Activated CD8-positive, alpha-beta memory T cell treated with anti-CD3 and anti-CD28 coated beads, Interleukin-2, amount 50 U/mL, for 24 hours (primary cell): ENCODE measurements around the gene FHAD1.
A peak's percentile ranks its signal among the peaks of the same experiment; 100 is the strongest.
"Not testable (repeated sequence)": the region's sequence is repeated elsewhere in the genome, so short reads cannot be mapped to it uniquely, and the experiment has no call there.

Experiments
- DNase-seq: peaks from one replicate; pipeline ENCODE4 v3.0.0-alpha.2; 2020; ENCODE audit errors: extremely low read depth

The FHAD1 gene

GRCh38 chr1:15417059-15417934 lies 170.3 kb downstream of the FHAD1 start:
- DNase-seq = peak; percentile 49

GRCh38 chr1:15418806-15419515 lies 171.9 kb downstream of the FHAD1 start:
- DNase-seq = no peak

- DNase-seq = no peak
These were observed 173.9 kb downstream of the FHAD1 start for GRCh38 chr1:15420853-15421465.

GRCh38 chr1:15422871-15423270 lies 175.8 kb downstream of the FHAD1 start:
- DNase-seq = no peak

- no peak for DNase-seq
These were observed 176.5 kb downstream of the FHAD1 start for GRCh38 chr1:15423355-15424077.

GRCh38 chr1:15424146-15424667 lies 177.2 kb downstream of the FHAD1 start:
- no peak for DNase-seq

GRCh38 chr1:15424981-15425380 lies 178.0 kb downstream of the FHAD1 start:
- DNase-seq = no peak

GRCh38 chr1:15425521-15425920 lies 178.5 kb downstream of the FHAD1 start:
- no peak for DNase-seq

GRCh38 chr1:15425958-15426357 lies 178.9 kb downstream of the FHAD1 start:
- no peak for DNase-seq

- DNase-seq = no peak
These were observed 179.7 kb downstream of the FHAD1 start for GRCh38 chr1:15426492-15427279.

- DNase-seq = no peak
These were observed 180.2 kb downstream of the FHAD1 start for GRCh38 chr1:15427280-15427666.

GRCh38 chr1:15428252-15428651 lies 181.2 kb downstream of the FHAD1 start:
- not testable (repeated sequence) for DNase-seq

GRCh38 chr1:15428815-15429435 lies 181.9 kb downstream of the FHAD1 start:
- DNase-seq = no peak

- DNase-seq = no peak
These were observed 182.7 kb downstream of the FHAD1 start for GRCh38 chr1:15429701-15430149.

- DNase-seq = peak; percentile 40
These were observed 184.0 kb downstream of the FHAD1 start for GRCh38 chr1:15430787-15431570.

GRCh38 chr1:15431571-15431948 lies 184.5 kb downstream of the FHAD1 start:
- no peak for DNase-seq

- no peak for DNase-seq
These were observed 185.3 kb downstream of the FHAD1 start for GRCh38 chr1:15432324-15432723.

- no peak for DNase-seq
These were observed 186.4 kb downstream of the FHAD1 start for GRCh38 chr1:15433471-15433870.

- not testable (repeated sequence) for DNase-seq
These were observed 187.7 kb downstream of the FHAD1 start for GRCh38 chr1:15434739-15435138.
